GM18909 (cell line): ENCODE data around the gene USP2.

Experiments used
- ATAC-seq: cut with Tn5 transposase; IDR thresholded peaks from one replicate; pipeline ENCODE4 v1.9.1; 2021; ENCODE audit warnings: mild to moderate bottlenecking; ENCODE audit not compliant: unreplicated experiment, poor library complexity

USP2 gene

DNA sequence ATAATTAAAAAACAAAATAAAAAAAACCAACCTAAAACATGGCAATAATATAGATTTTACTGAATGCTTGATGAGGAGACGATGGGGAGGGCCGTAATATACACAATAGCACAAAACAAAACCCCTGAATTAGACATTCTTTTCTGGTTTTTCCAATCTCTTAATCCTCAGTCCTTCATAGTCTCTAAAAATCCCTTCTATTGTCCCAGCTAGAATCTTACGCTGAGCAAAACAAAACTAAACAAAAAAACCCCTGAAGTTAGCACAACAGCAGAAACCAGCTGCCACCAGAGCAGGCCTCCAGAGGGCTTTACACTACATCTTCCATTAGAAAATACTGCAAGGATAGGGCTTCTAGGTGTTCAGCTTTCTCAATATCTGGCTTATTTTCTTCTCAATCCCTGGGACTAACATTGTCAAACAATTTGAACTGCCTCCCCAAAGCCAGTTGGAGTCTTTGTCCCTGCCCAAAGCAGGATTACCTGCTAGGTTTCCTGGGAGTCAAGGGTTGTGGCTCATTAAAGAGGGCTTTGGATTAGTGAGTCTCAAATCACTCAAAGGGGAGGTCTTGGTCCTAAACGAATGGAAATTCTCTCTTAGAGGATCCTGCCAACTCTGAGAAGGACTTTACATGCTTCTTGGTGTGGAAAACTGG lies 49.3 kb downstream of the USP2 start:
- ATAC-seq = no peak

DNA sequence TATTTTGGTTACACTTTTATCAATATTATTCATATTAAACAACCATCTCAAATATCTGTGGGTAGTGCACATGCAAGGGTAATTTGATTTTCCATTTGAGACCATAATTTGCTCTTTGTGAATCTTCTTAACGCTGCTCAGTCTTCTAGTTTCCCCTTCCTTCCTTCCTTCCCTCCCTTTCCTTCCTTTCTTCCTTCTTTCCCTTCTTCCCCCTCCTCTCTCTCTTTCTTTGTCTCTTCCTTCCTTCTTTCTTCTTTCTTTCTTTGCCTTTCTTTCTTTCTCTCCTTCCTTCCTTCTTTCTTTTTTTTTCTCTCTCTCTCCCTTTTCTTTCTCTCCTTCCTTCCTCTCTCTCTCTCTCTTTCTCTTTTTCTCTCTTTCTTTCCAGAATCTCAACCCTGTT lies 51.3 kb downstream of the USP2 start:
- ATAC-seq = no peak

DNA sequence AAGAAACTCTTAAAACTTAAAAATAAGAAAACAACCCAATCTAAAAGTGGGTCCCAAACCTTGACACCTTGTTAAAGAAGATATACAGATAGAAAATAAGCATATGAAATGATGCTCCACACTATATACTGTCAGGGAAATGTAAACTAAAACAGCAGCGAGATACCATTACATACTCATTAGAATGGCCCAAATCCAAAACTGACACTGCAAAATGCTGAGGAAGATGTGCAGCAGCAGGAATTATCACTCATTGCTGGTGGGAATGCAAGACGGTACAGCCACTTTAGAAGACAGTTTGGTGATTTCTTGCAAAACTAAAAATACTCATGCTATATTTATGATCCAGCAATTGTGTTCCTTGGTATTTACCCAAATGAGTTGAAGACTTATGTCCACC lies 52.2 kb downstream of the USP2 start:
- no peak for ATAC-seq

DNA sequence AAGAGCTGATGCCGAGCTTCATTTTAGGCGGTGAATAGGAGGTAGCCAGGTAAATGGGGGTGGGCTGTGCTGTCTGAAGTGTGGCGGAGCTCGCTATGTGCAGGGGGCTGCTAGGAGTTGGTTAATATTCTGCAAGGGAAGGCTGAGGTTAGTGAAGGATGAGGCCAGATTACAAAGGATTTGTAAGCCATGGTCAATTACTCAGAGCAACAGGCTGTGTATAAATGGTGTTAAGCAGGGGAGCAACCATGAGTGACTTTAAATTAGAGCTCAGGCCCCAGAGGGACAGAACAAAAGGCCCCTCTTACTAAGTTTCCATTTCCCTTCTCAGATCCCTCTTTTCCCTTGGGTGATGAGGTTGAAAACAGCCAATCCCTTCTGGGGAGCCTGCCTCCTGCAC lies 57.3 kb downstream of the USP2 start:
- no peak for ATAC-seq

DNA sequence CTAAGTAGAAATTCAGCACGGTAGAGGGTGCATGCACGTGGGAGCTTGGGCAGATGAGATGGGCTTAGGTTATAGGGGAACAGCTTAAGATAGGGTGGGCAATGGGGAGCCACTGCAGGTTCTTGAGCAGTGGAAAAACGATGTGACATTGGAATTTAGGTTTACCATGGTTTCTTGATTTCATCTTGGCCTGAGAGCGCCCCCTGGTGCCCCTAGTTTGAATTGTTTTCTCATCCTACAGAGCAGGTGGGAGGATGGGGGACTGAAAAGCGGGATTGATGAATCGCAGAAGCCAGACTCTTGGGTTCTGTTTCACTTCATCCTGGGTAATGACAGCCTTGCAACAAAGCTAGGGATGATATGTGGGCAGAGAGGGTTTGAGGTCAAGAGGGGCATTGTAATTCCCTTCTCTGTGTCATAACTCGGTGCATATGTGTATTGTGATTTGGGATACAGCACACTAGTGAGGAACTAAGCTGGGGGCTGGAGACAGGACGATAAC lies 57.9 kb downstream of the USP2 start:
- no peak for ATAC-seq

DNA sequence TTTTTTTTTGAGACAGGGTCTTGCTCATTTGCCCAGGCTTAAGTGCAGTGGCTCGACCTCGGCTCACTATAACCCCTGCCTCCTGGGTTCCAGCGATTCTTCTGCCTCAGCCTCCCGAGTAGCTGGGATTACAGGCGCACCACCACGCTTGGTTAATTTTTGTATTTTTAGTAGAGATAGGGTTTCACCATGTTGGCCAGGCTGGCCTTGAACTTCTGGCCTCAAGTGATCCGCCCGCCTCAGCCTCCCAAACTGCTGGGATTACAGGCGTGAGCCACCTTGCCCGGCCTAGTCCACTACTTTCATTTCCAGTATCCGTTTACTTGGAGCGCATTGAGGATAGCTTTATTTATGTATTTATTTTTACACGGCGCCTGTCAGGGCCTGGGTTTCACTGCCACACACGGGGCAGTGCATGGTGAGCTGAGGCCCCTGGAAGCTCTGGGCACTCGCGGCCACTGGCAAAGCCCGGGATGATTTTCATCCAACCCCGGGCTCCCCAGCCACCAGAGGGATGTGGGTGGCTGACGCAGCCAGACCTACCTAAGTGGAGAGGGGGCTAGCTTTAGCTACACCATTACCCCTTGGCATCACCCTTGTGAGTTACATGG lies 58.5 kb downstream of the USP2 start:
- no peak for ATAC-seq

DNA sequence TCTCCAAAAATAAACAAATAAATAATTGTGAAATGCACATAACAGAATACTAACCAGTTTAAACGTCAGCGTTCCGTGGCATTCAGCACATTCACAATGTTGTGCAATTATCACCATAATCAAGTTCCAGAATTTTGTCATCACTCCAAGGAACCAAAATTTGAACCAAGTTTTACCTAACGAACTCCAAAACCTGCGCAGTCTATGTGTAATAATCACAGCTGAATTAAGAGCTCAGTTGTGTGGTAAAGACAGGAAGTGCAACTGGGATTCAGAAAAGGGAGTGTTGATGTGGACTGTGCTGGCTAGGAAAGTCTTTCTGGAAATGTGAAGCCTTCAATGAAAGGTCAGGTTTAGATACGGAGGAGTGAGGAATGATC lies 59.1 kb downstream of the USP2 start:
- ATAC-seq = no peak

DNA sequence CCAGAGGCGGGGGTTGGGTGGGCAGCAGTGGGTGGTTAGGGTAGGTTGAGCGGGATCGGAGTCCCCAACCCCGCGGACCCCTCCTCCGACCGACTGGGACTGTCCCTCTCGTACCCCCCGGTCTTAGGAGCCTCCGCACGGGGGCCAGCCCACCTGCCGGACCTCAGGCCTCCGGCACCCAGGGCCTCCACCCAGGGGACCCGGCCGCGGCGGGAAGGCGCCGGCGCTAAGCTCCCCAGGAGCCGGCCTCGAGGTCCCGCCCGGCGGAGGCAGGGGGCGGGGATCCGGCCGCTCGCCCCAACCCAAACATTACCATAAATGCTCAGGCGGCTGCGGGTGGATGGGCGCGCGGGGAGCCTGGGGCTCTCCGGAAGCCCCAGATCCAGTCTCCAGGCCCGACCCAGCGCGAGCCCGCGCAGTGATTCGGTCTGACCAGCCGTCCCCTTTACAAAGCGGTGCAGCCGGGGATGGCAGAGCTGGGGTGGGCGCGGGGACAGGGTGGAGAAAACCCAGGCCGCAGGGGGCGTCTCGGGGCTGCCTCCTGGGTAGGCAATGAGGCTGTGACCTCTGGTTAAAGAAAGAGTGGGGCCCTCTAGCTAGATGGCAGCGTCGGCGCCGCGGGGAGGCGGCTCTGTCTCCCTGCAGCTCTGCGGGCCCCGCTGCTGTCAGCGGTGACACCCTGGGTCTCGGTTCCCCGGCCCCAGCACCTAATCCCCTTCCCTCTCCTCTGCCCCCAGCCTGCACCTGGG lies 60.5 kb downstream of the USP2 start:
- peak; percentile 40 for ATAC-seq

DNA sequence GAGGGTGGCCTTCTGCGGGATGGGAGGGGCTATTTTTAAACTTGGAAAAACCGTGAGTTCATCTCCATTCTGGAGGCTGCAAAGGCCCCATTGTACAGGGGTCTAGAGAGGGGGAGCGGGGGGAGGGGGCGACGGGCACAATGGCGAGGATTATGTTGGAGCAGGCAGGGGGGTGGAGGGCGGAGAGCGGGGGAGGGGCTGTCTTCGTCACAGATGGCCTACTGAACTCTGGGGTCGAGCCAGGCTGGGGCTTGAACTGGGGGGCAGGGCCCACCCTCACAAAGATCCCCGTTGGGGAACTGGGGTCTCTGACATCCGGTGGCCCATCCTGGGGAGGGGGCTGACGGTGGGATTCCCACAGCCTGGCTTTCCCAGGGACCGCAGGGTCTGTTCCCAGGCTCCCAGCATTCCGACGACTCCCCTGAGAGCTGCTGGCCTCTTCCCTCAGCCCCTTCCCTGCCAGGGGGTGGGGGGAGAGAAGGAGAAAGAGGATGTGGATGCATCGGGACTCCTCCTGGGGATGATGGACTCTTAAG lies 61.2 kb downstream of the USP2 start:
- no peak for ATAC-seq

DNA sequence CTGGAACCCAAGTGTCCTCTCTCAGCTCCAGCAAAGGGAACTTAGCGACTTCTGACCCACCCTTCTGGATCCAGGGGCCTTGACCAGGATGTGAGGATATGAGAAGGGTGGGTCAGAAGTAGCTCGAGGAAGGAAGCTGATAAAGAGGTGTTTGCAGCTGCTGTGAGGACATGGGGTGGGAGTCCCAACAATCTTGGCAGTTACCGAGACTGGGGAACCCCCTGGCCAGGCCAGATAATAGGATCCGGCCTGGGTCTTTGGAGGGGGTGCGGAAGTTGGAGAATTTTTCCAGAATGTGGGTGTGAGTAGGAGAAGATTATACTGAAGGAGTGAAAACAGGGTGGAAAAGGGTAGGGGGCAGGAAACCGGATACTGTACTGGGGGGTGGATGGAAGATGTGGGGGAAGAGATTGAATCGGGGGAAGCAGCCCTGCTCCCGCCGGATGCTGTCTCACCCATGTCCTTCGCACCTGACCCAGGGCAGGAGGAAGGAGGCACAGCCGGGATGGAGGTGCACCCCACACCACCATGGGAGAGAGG lies 61.7 kb downstream of the USP2 start:
- no peak for ATAC-seq

DNA sequence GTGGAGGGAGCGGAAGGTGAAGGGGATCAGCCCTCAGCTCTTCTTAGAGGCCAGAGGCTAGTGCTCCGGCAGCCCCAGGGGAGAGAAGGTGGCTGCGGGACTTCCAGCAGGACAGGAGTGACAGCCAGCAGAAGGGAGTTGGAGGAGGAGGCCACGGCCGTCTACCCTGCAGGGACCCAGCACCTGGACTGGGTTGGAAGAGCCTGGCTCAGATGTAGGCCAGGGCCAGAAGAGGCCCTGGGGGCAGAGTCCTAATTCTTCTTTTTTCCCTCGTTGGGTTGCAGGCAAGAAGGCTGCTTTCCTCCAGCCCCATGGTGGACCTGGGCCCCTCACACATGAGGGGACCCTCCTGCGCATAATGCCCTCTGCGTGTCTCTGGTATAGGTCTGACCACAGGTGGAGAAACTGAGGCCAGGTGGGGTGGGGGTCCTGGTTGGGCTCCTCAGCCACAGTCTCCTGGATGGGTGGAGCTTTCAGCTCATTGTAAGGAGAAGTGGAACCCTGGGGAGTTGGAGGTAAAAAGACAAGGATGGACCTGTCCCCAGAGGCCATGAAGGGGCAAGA lies 62.3 kb downstream of the USP2 start:
- ATAC-seq = no peak

DNA sequence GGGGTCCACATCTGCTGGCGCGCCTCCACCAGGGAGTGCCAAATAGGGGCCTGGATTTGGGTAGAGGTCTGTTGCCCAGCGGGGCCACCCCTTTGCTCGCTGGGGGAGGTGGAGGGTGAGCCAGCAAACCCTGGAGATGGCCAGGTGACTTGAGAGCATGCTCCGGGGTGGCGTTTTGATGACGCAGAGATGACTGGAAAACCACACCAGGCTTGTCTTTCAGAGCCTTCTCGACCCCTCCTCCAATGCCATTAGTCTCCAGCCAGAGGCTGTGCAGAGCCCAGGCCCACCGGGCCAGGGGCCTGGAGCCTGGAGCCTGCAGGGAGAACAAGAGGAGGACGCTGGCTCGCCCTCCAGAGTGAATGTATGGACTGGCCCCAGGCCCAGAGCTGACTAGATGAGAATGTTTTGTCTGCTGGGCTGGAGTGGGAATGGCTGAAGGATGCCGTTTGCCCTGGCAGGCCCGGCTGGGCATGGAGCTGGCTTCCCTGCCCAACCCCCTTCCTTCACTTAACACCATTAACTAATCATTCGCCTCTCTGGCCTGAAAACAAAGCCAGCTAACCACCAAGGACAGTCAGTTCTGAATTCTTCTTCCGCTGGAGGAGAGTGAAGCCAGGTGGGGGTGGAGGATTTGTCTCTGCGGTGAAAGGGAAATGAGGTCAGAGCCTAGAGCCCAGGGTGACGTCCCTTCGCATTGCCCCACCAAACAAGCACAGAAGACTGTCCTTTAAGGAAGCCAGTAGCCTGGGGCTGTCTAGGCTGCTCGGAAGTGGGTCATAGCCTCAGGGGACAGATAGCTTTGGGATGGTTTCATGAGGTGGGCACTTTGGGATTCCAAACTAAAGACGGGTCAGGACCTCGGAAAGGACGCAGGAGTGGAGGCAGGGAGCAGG lies 63.0 kb downstream of the USP2 start:
- no peak for ATAC-seq

DNA sequence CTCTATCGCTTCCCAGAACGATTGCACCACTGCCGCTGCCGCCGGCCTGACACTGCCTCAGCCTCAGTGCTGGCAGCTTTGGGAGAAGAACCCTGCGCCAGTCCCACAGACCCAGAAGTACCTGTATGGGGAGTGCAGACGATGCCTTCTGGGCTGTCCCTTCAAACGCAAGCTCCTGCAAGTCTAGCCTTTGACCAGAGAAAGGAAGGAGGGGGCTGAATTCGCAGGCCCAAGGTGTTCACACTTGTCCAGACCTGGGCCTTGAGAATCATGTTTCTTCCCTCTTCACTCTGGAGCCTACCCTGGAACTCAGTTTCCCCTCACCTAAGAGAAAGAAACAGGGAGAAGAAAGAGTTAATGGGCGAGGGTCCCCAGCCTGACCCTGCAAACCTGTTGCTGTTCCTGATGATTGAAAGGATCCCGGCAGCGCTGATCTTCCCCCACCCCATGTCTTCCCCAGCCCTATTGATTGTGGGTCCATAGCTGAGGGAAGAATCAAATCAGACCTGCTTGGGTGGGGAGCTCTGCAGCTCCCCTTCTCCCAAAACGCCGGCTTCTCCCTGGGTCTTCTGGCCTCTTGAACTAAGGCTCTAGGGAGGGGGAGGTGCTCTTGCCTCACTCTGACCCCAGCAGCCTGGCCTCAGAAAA lies 63.8 kb downstream of the USP2 start:
- ATAC-seq = no peak

DNA sequence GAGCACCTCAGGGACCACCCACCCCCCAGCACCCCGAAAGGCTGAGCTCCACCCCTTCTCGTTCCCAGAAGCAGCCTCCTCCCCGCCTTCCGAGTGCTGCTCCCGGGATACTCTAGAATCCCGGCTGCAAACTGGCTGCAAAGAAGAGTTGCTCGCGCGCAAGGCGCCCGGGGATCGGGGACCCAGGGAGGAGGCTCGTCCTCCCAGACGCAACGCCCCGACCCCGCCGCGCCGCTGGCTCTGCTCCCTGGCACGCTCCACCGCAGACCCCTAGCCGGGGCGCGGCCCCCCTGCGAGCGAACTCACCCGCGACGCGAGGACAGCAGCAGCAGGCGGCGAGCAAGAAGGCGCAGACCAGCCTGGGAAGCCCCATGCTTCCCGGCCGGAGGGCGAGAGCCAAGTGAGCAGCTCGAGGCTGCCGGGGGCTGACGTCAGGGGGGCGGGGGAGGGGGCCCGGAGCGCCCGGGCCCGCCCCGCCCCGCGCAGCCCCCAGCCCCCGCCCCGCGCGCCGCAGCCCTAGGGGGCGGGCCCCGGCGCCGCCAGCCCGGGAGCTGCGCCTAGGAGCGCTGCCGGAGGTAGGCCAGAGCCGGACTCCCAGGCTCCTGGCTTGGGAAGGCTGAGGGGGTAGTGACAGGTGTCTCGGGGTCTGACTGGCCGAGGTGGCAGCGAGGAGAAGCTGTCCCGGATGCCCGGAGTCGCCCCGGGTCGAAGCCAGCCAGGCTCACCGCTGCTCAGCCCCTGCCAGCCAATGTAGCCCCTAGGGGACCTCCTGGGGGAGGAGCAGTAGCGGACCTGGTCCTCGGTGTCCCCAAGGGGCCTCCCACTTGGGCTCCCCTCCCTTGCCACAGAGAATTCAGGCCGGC lies 64.5 kb downstream of the USP2 start, which contains the start of gene MCAM:
MCAM (minus strand) TSS at position 402 of the 863 bp plus-strand sequence; CDS start at position 373, 29 bp downstream.
- ATAC-seq = no peak

DNA sequence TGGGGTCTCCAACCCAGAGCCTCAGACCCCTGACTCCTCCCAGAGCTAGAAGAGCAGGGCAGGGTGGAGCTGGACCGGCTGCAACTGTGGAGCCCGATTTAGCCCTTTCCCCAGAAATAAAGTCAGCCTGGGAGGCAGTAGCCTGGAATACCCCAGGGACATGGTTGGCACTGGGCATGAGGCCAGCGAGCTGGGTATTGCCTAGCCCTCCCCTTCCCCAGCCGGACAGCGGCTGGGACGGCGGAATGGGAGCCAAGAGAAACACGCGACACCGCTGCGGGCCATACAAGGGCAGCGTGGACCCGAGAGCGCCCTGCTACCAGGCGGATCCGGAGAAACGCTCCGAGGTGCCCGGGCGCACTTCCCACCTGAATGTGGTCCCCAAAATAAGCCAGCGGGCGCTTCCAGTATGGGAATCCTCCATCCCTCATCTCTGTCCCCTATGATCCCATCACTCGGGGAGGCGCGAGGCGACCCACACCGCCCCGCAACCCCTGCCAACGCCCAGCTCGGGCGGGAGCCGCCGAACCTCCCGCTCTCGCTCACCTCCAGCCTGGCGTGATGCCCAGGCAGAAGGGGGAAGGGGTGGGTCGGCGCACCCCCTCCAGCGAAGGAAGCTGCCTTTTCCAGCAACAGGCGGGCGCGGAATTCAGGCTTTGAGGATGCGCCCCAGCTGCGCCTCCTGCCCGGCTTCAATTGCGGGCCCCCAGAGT lies 65.3 kb downstream of the USP2 start:
- no peak for ATAC-seq

DNA sequence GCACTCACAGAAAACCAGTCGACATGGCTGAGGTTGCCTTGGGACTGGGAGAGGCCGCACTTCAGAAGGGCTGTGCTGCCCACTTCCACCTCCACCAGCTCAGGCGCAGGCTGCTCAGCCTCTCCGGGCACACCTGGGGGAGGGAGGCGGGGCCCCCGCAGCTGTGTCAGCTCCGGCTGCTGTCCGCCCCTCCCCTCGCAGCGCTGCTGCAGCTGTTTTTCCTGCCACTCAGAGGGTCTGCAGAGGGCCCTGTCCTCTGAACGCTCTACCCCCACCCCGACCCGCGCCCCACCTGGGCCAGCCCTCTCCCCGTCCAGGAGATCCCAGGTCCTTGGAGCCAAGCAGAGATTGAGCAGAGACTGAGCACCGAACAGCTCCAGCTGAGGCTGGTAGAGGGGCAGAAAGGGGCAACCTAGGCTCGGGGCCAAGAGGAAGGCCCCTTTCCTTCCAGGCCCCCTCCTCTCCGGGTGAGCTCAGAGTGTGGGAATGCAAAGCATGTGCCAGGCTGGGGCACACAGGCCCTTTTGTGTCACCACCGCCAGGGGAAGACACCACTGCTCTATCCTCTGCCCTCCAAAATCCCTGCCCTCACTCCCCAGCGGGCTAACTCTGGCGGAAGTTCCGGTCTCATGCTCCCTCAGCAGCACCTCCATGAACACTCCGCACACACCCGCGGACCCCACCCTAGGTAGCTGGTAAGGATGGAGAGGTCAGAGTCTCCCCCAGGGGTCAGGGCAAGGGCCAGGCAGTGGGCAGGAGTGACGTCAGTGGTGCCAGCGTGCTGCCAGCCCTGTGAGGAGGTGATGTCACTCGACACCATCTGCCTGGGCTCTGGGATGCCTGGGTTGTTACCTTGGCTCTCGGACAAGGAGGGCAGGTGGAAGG lies 66.1 kb downstream of the USP2 start:
- ATAC-seq = no peak

DNA sequence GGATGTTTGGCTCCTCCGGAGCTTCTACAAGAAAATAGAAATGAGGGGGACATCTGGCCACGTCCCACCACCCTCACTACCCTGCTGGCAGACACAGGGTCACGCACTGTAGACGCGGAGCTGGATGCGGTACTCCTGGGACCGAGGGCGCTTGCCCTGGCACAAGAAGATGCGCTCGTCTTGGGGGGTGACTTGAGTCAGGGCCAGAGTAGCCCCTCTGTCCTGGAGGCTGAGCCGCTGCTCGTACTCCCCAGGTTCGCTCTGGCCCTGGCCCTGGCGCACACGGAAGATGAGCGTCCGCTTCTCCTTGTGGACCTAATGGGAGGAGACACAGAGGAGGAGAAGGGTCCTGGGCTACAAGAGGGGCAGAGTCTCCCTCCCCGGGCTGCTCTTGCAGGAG lies 66.8 kb downstream of the USP2 start:
- ATAC-seq = no peak
